HCT116 (cell line): Measurements from ENCODE around the gene SYT7.

ENCODE experiments used
- CEBPB ChIP-seq: IDR thresholded peaks from 2 replicates; pipeline ENCODE4 v1.6.1; 2012; ENCODE audit warnings: low read depth
- ELF1 ChIP-seq: IDR thresholded peaks from 2 replicates; pipeline ENCODE4 v1.6.1; 2012; ENCODE audit warnings: low read depth, borderline replicate concordance
- EZH2 ChIP-seq: fragments of 200-600 bp; sonication (generic); IDR thresholded peaks from 2 replicates; pipeline ENCODE4 v1.6.1; 2017; ENCODE audit warnings: antibody characterized with exemption, mixed run types
- JUND ChIP-seq: IDR thresholded peaks from 2 replicates; pipeline ENCODE4 v1.6.1; 2012
- POLR2A ChIP-seq: IDR thresholded peaks from 2 replicates; pipeline ENCODE4 v1.7.0; 2011; ENCODE audit warnings: borderline replicate concordance; ENCODE audit not compliant: insufficient read depth, insufficient read length; ENCODE audit errors: extremely low read depth
- RAD21 ChIP-seq: IDR thresholded peaks from 2 replicates; pipeline ENCODE4 v1.6.1; 2012; ENCODE audit warnings: low read depth, mild to moderate bottlenecking
- SRF ChIP-seq: IDR thresholded peaks from 2 replicates; pipeline ENCODE4 v1.6.1; 2012; ENCODE audit warnings: low read depth
- TF ChIP-seq, protein P1 (sequence below), 3 experiments: fragments of 200-600 bp in 1 of 3; sonication (generic) in 1 of 3; IDR thresholded peaks in 2 of 3; conservative IDR thresholded peaks in 1 of 3; 2 replicates each; pipeline ENCODE4 v1.5.1; 2012 to 2017; ENCODE audit warnings: low read depth in 2 of 3, low read length in 2 of 3, antibody characterized with exemption in 1 of 3, borderline replicate concordance in 1 of 3, control low read depth in 1 of 3, mild to moderate bottlenecking in 1 of 3, mixed read lengths in 1 of 3, mixed run types in 1 of 3, moderate library complexity in 1 of 3; ENCODE audit not compliant: insufficient read depth in 1 of 3
- TF ChIP-seq, protein P2 (sequence below): IDR thresholded peaks from 2 replicates; pipeline ENCODE4 v1.6.1; 2011; ENCODE audit warnings: mild to moderate bottlenecking, low read length, moderate library complexity; ENCODE audit not compliant: insufficient replicate concordance; ENCODE audit errors: extremely low read depth
- TF ChIP-seq, protein P3 (sequence below): IDR thresholded peaks from 2 replicates; pipeline ENCODE4 v1.6.1; 2012

DNA sequence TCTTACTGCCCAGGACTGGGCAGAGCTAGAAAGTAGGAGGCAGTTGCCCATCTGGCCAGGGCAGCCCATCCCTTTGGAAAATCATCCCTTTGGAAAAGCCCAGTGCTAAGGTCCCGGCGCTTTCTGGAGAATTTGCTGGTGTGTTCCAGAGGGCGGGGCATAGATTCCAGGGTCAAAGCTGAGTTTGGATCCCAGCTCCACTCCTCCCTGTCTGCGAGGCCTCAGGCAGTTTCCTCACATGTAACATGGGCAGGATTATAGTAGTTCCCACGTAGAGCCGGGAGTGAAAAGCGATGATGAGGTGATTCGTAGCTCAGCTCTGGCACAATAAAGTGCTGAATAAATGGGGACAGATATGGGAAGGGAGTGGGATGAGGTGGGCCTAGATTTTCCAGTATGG lies 103.8 kb downstream of the SYT7 start:
- TF ChIP-seq JUND (no peak), POLR2A (no peak), RAD21 (no peak), EZH2 (no peak), ELF1 (no peak), SRF (no peak), CEBPB (no peak)
- TF ChIP-seq, protein P1, sequence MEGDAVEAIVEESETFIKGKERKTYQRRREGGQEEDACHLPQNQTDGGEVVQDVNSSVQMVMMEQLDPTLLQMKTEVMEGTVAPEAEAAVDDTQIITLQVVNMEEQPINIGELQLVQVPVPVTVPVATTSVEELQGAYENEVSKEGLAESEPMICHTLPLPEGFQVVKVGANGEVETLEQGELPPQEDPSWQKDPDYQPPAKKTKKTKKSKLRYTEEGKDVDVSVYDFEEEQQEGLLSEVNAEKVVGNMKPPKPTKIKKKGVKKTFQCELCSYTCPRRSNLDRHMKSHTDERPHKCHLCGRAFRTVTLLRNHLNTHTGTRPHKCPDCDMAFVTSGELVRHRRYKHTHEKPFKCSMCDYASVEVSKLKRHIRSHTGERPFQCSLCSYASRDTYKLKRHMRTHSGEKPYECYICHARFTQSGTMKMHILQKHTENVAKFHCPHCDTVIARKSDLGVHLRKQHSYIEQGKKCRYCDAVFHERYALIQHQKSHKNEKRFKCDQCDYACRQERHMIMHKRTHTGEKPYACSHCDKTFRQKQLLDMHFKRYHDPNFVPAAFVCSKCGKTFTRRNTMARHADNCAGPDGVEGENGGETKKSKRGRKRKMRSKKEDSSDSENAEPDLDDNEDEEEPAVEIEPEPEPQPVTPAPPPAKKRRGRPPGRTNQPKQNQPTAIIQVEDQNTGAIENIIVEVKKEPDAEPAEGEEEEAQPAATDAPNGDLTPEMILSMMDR (IDR thresholded peaks at IDR 0.05 in 2 of 3, conservative IDR thresholded peaks at IDR 0.05 in 1 of 3; ENCODE audit: borderline replicate concordance in 1 of 3, insufficient read depth in 1 of 3, low read depth in 2 of 3, low read length in 2 of 3) = no peak
- TF ChIP-seq, protein P2, sequence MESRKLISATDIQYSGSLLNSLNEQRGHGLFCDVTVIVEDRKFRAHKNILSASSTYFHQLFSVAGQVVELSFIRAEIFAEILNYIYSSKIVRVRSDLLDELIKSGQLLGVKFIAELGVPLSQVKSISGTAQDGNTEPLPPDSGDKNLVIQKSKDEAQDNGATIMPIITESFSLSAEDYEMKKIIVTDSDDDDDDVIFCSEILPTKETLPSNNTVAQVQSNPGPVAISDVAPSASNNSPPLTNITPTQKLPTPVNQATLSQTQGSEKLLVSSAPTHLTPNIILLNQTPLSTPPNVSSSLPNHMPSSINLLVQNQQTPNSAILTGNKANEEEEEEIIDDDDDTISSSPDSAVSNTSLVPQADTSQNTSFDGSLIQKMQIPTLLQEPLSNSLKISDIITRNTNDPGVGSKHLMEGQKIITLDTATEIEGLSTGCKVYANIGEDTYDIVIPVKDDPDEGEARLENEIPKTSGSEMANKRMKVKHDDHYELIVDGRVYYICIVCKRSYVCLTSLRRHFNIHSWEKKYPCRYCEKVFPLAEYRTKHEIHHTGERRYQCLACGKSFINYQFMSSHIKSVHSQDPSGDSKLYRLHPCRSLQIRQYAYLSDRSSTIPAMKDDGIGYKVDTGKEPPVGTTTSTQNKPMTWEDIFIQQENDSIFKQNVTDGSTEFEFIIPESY = no peak
- TF ChIP-seq, protein P3, sequence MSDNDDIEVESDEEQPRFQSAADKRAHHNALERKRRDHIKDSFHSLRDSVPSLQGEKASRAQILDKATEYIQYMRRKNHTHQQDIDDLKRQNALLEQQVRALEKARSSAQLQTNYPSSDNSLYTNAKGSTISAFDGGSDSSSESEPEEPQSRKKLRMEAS = no peak
